K562 (cell line): ENCODE results near the gene CPSF6. TPM values are rescaled to one million over a fixed set of nuclear protein-coding genes. Genes with fewer than 3 reads are reported as not detected.
"Not testable (repeated sequence)": the region's sequence is repeated elsewhere in the genome, so short reads cannot be mapped to it uniquely, and the experiment has no call there.

Experiments
- ATAC-seq: fragments of 200-7000 bp; cut with Tn5 transposase; 3 replicates; pipeline ENCODE4 v1.9.1; 2020; ENCODE audit warnings: moderate library complexity
- BruUV-seq: library from RNA; stranded (reverse); fragments of 400-500 nt; replicated peaks from 2 replicates; lab custom pipeline; 2021; lab: Mats Ljungman, UMichigan
- CTCF ChIA-PET: fragments of 300-600 bp; formaldehyde crosslinking; extraction: SDS; loops from one replicate; lab custom pipeline; 2021; ENCODE audit warnings: low intra/inter-chr PET ratio; lab: Yijun Ruan, JAX
- POLR2A ChIA-PET: fragments of 300-600, 350-650 bp; sonication (Branson Sonifier 250); formaldehyde crosslinking; extraction: SDS; loops from one replicate; lab custom pipeline; 2021; ENCODE audit warnings: antibody characterized with exemption, inconsistent platforms; lab: Yijun Ruan, JAX
- DNase-seq, 4 experiments: peaks; one replicate each; pipeline versions ENCODE4 v3.0.0 to v3.0.0-alpha.2; 2011 to 2018; ENCODE audit warnings: low spot score in 3 of 4, mixed read lengths in 3 of 4; ENCODE audit errors: extremely low read depth in 1 of 4
- FAIRE-seq: peaks from 2 replicates; lab custom pipeline; 2011; peaks lifted over from hg19 to GRCh38; lab: Jason Lieb, UNC
- H2AFZ ChIP-seq: 2 replicates; pipeline ENCODE4 v1.6.0; 2011; ENCODE audit warnings: low read depth, low read length, control low read depth, inconsistent platforms
- H3K27ac ChIP-seq: fragments of 200-600 bp; 3 replicates; pipeline ENCODE4 v1.8.0; 2011; ENCODE audit warnings: low read depth, mild to moderate bottlenecking, control low read depth, inconsistent platforms, low read length, moderate library complexity, mixed read lengths; ENCODE audit errors: extremely low read depth
- H3K27me3 ChIP-seq, 2 experiments: fragments of 300-600 bp in 1 of 2; 2 replicates in 1 of 2; 3 replicates in 1 of 2; pipeline versions ENCODE4 v1.6.0 to v1.8.0; 2011; ENCODE audit warnings: inconsistent platforms in 2 of 2, low read length in 2 of 2, mild to moderate bottlenecking in 1 of 2, mixed read lengths in 1 of 2, moderate library complexity in 1 of 2; ENCODE audit not compliant: control insufficient read depth in 2 of 2, insufficient read depth in 2 of 2
- H3K36me3 ChIP-seq: fragments of 300-600 bp; 3 replicates; pipeline ENCODE4 v1.8.0; 2011; ENCODE audit warnings: mild to moderate bottlenecking, low read length, inconsistent platforms; ENCODE audit not compliant: control insufficient read depth, insufficient read depth
- H3K4me1 ChIP-seq, 2 experiments: fragments of 200-600 bp in 1 of 2; replicated peaks in 1 of 2; 2 replicates in 1 of 2; 3 replicates in 1 of 2; pipeline versions ENCODE4 v1.5.1 to v1.8.0; 2011; ENCODE audit warnings: inconsistent platforms in 2 of 2, low read length in 2 of 2, mild to moderate bottlenecking in 1 of 2, mixed read lengths in 1 of 2, moderate library complexity in 1 of 2; ENCODE audit not compliant: control insufficient read depth in 2 of 2, insufficient read depth in 2 of 2
- H3K4me2 ChIP-seq: 2 replicates; pipeline ENCODE4 v1.6.1; 2011; ENCODE audit warnings: low read length, control low read depth, inconsistent platforms, mixed read lengths; ENCODE audit not compliant: insufficient read depth
- H3K4me3 ChIP-seq: fragments of 200-600 bp; sonication (generic), shearing (Covaris generic); 2 replicates; pipeline ENCODE4 v1.5.1; 2016; ENCODE audit warnings: control low read depth, inconsistent platforms
- H3K79me2 ChIP-seq: fragments of 200-600 bp; 3 replicates; pipeline ENCODE4 v1.8.0; 2011; ENCODE audit warnings: low read length, inconsistent platforms; ENCODE audit not compliant: control insufficient read depth, insufficient read depth
- H3K9ac ChIP-seq, 2 experiments: 2 replicates each; pipeline versions ENCODE4 v1.6.0 to v1.6.1; 2011; ENCODE audit warnings: low read depth in 2 of 2, low read length in 2 of 2, control low read depth in 1 of 2, inconsistent platforms in 1 of 2, mild to moderate bottlenecking in 1 of 2, mixed read lengths in 1 of 2; ENCODE audit not compliant: insufficient read depth in 1 of 2
- H3K9me1 ChIP-seq: one replicate; pipeline ENCODE4 v1.6.0; 2011; ENCODE audit warnings: inconsistent platforms, mild to moderate bottlenecking, low read length, moderate library complexity; ENCODE audit not compliant: control insufficient read depth, insufficient read depth
- H3K9me3 ChIP-seq: replicated peaks from 2 replicates; pipeline ENCODE4 v1.5.1; 2011; ENCODE audit warnings: low read depth, low read length, inconsistent platforms; ENCODE audit not compliant: control insufficient read depth, insufficient read depth
- H4K20me1 ChIP-seq: replicated peaks from 2 replicates; pipeline ENCODE4 v1.6.1; 2011; ENCODE audit warnings: low read length, inconsistent platforms, mixed read lengths; ENCODE audit not compliant: control insufficient read depth, insufficient read depth
- RBM25 ChIP-seq: fragments of 200-400 bp; formaldehyde crosslinking; IDR thresholded peaks from 2 replicates; pipeline ENCODE4 v1.6.1; 2018; ENCODE audit warnings: low read length, low read depth, moderate library complexity; ENCODE audit not compliant: severe bottlenecking
- WGBS: fragments of 100-300 bp; shearing (Covaris generic); methylation state at CpG from one replicate; pipeline ENCODE4 v1.1.6; 2016; ENCODE audit warnings: low coverage, mixed read lengths; ENCODE audit not compliant: insufficient coverage; ENCODE audit errors: missing lambda C conversion rate; 5-methylcytosine and 5-hydroxymethylcytosine counted together
- in situ Hi-C: fragments of 300-500 bp; cut with MboI; formaldehyde crosslinking; loops from 4 replicates; pipeline ENCODE4 v1.15.0; 2018; ENCODE audit warnings: inconsistent platforms, mixed read lengths
- intact Hi-C: fragments of 100-400 bp; cut with micrococcal nuclease; formaldehyde crosslinking; loops from 2 replicates; pipeline ENCODE4 v1.14.2; 2022
- polyA plus RNA-seq, 8 experiments: library from polyadenylated mRNA; depleted of rRNA in 4 of 8; stranded (reverse) in 5 of 8; unstranded in 3 of 8; fragments of >200 nt; fragmentation: Nextera tagmentation in 2 of 8; fragmentation: Illumina TruSeq in 1 of 8; extraction: Ambion mirVana in 2 of 8; extraction: Trizol in 1 of 8; gene quantifications; 2 replicates each; pipeline versions ENCODE4 v1.2.1 to v1.2.3, GENCODE V29; 2011 to 2014; ENCODE audit warnings: inconsistent platforms in 1 of 8, missing spikeins in 1 of 8
- total RNA-seq, 7 experiments: library from RNA; depleted of rRNA in 6 of 7; stranded (reverse); fragments of >200 nt in 6 of 7; fragmentation: Illumina TruSeq in 2 of 7; extraction: Trizol in 2 of 7; gene quantifications; 2 replicates each; pipeline versions ENCODE4 v1.2.1 to v1.2.3, GENCODE V29; 2011 to 2021; ENCODE audit warnings: low replicate concordance in 1 of 7
- TF ChIP-seq, protein P1 (sequence below), 2 experiments: fragments of 200-800 bp in 1 of 2; sonication (Bioruptor generic) in 1 of 2; sonication (generic) in 1 of 2; formaldehyde crosslinking in 1 of 2; IDR thresholded peaks in 1 of 2; conservative IDR thresholded peaks in 1 of 2; 2 replicates each; pipeline versions ENCODE4 v1.5.0 to v1.6.1; 2016 to 2020; ENCODE audit warnings: missing compliant biosample characterization in 1 of 2, missing genetic modification characterization in 1 of 2, missing genetic modification reagents in 1 of 2

The CPSF6 gene
- total and polyA plus RNA-seq, 9 of the 15 experiments (the other 6 are each of a cell fraction or from before 2014, with no cell fraction given), result 34.3 to 129 (median 77.8) TPM

DNA sequence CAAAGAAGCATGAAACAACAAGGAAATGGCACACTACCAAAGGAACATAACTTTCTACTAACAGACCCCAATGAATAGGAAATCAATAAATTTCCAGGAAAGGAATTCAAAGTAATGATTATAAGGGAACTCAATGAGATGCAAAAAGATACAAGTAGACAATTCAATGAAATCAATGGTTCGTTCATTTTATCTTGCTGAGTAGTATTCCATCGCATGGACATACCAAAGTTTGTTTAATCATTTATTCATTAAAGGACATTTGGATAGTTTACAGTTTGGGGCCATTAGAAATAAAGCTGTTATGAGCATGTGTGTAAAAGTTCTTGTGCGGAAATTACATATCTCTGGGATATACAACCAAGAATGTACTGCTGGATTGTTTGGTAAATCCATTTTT, 73.8 kb downstream of the CPSF6 start:
- TF ChIP-seq, protein P1, sequence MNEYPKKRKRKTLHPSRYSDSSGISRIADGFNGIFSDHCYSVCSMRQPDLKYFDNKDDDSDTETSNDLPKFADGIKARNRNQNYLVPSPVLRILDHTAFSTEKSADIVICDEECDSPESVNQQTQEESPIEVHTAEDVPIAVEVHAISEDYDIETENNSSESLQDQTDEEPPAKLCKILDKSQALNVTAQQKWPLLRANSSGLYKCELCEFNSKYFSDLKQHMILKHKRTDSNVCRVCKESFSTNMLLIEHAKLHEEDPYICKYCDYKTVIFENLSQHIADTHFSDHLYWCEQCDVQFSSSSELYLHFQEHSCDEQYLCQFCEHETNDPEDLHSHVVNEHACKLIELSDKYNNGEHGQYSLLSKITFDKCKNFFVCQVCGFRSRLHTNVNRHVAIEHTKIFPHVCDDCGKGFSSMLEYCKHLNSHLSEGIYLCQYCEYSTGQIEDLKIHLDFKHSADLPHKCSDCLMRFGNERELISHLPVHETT (CRISPR knock-in tag; conservative IDR thresholded peaks at IDR 0.05 in 1 of 2, IDR thresholded peaks at IDR 0.05 in 1 of 2), result no peak
- TF ChIP-seq RBM25, result peak; percentile 29
- Histone ChIP-seq H3K36me3 (no peaks in the 10 kb centered on the region), H3K4me2 (no peak overlapping the region), H3K4me1 (no peaks in the 10 kb centered on the region; a peak in 1 of 5 replicates), H2AFZ (no peak overlapping the region), H3K4me3 (no peak overlapping the region), H3K9ac (no peak overlapping the region), H3K27me3 (no peaks in the 10 kb centered on the region), H4K20me1 (no peaks in the 10 kb centered on the region), H3K9me1 (no peaks in the 10 kb centered on the region), H3K27ac (no peak overlapping the region), H3K79me2 (no peaks in the 10 kb centered on the region), H3K9me3 (no peaks in the 10 kb centered on the region; the same call in 1 of the 2 replicates)
- WGBS, result 6% methylated on average over 3 of the region's 3 CpGs
- FAIRE-seq (no peak), ATAC-seq (no peak), DNase-seq (no peak)
- BruUV-seq, result no TSS peak
- in situ Hi-C loops (no loop called here), intact Hi-C loops (no loop called here)
- ChIA-PET CTCF (no interaction called here), POLR2A (interaction anchor here (0.5 kb wide), 1 partner anchor 39 kb away, joined by 4 read pairs; no protein-coding TSS in a partner anchor)

DNA sequence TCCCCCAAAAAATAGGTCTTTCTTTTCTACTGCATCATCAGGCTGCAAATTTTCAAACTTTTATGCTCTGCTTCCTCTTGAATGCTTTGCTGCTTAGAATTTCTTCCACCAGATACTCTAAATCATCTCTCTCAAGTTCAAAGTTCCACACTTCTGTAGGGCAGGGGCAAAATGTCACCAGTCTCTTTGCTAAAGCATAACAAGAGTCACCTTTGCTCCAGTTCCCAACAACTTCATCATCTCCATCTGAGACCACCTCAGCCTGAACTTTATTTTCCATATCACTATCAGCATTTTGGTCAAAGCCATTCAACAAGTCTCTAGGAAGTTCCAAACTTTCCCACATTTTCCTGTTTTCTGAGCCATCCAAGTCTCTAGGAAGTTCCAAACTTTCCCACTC, 77.4 kb downstream of the CPSF6 start:
- H3K36me3 ChIP-seq, CTCF ChIA-PET, in situ Hi-C loops, H3K27me3 ChIP-seq, BruUV-seq, H3K9ac ChIP-seq, POLR2A ChIA-PET, H4K20me1 ChIP-seq, H3K79me2 ChIP-seq, H2AFZ ChIP-seq, intact Hi-C loops, ATAC-seq, H3K9me1 ChIP-seq, H3K27ac ChIP-seq, FAIRE-seq, H3K4me1 ChIP-seq, H3K9me3 ChIP-seq, H3K4me3 ChIP-seq, H3K4me2 ChIP-seq, DNase-seq: not testable (repeated sequence)
